OCI-LY3 (cell line): ENCODE results near the gene NUDT4.
"Not testable (repeated sequence)": the region's sequence is repeated elsewhere in the genome, so short reads cannot be mapped to it uniquely, and the experiment has no call there.

Experiments
- EZH2phosphoT487 ChIP-seq: fragments of 200-600 bp; shearing (Covaris generic); IDR thresholded peaks from 2 replicates; pipeline ENCODE4 v1.6.1; 2018; ENCODE audit warnings: antibody characterized with exemption, mixed run types, low read depth
- TF ChIP-seq, protein P1 (sequence below): fragments of 200-600, 300-600 bp; sonication (generic); IDR thresholded peaks from 2 replicates; pipeline ENCODE4 v1.5.1; 2014; ENCODE audit warnings: antibody characterized with exemption, low read length, low read depth

GRCh38 chr12:93411060-93411459 lies 33.3 kb downstream of the NUDT4 start:
- TF ChIP-seq, protein P1, sequence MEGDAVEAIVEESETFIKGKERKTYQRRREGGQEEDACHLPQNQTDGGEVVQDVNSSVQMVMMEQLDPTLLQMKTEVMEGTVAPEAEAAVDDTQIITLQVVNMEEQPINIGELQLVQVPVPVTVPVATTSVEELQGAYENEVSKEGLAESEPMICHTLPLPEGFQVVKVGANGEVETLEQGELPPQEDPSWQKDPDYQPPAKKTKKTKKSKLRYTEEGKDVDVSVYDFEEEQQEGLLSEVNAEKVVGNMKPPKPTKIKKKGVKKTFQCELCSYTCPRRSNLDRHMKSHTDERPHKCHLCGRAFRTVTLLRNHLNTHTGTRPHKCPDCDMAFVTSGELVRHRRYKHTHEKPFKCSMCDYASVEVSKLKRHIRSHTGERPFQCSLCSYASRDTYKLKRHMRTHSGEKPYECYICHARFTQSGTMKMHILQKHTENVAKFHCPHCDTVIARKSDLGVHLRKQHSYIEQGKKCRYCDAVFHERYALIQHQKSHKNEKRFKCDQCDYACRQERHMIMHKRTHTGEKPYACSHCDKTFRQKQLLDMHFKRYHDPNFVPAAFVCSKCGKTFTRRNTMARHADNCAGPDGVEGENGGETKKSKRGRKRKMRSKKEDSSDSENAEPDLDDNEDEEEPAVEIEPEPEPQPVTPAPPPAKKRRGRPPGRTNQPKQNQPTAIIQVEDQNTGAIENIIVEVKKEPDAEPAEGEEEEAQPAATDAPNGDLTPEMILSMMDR, result not testable (repeated sequence)
- not testable (repeated sequence) for TF ChIP-seq EZH2phosphoT487
